ENCODE measurements around the gene HIVEP3. TPM values are rescaled to one million over a fixed set of nuclear protein-coding genes. Genes with fewer than 3 reads are reported as not detected.

The HIVEP3 gene
- total and polyA plus RNA-seq, 2 of the 13 experiments (the other 11 are each of a cell fraction or from before 2014, with no cell fraction given), result 0.05 TPM; not detected in 1

GRCh38 chr1:41466146-41466545 is 452.6 kb downstream of the HIVEP3 start:
- CTCF ChIA-PET (ENCODE audit: low intra/inter-chr PET ratio, low total read pairs), result no interaction called here
- BruUV-seq (replicated peaks), result no TSS peak

GRCh38 chr1:41465741-41466140 is 453.0 kb downstream of the HIVEP3 start:
- ChIA-PET POLR2A (no interaction called here), CTCF (ENCODE audit: low intra/inter-chr PET ratio, low total read pairs) (no interaction called here)
- H3K4me1 ChIP-seq (ENCODE audit: insufficient read depth, low read length), result peaks cover 14% of the 10 kb centered on the region
- FAIRE-seq (no peak), DNase-seq (ENCODE audit: low spot score) (no peak), ATAC-seq (no peak)
- no peak overlapping the region for H3K9ac ChIP-seq (ENCODE audit: insufficient read depth, low read depth, low read length)
- no TSS peak for BruUV-seq (replicated peaks)
- WGBS (ENCODE audit: low lambda C conversion rate), result 89% methylated on average over 1 of the region's 1 CpG
- intact Hi-C loops (cut with micrococcal nuclease; ENCODE audit: unreplicated experiment), result no loop called here
- H3K4me2 ChIP-seq (ENCODE audit: low read depth, low read length), result no peak overlapping the region
- H3K36me3 ChIP-seq (replicated peaks in 1 of 2; ENCODE audit: control insufficient read depth in 1 of 2, insufficient read depth in 2 of 2, low read length in 2 of 2), result no peaks in the 10 kb centered on the region
- no peak overlapping the region for H3K4me3 ChIP-seq (replicated peaks in 1 of 3; ENCODE audit: insufficient read depth in 1 of 3, low read depth in 2 of 3, low read length in 3 of 3)
- 0 out of 5 replicates have a peak, but pooled peaks cover 0 to 2% of the 10 kb centered on the region in 2 experiments for H3K27me3 ChIP-seq (ENCODE audit: control insufficient read depth in 1 of 2, insufficient read depth in 2 of 2, low read length in 2 of 2)
- H4K20me1 ChIP-seq (ENCODE audit: insufficient read depth, low read length), result no peaks in the 10 kb centered on the region
- no peaks in the 10 kb centered on the region for H3K79me2 ChIP-seq (ENCODE audit: insufficient read depth, low read length)
- no peak overlapping the region for H2AFZ ChIP-seq (ENCODE audit: low read length)
- H3K9me3 ChIP-seq (ENCODE audit: low read length), result no peaks in the 10 kb centered on the region
- in situ Hi-C loops (cut with HindIII; ENCODE audit: extremely low pct_ligation_motif_present, low pct_unique_long_range_greater_than_20kb), result no loop called here
- no peak overlapping the region for H3K27ac ChIP-seq (ENCODE audit: extremely low read length, insufficient read depth, low read length)
- TF ChIP-seq ZFP90 (CRISPR knock-in tag; IDR thresholded peaks at IDR 0.05; ENCODE audit: borderline replicate concordance) (no peak), RFX5 (IDR thresholded peaks at IDR 0.05; ENCODE audit: low read depth, low read length) (no peak), LCORL (IDR thresholded peaks at IDR 0.05) (no peak), LCORL (CRISPR knock-in tag; IDR thresholded peaks at IDR 0.05) (no peak), STAG1 (CRISPR knock-in tag; IDR thresholded peaks at IDR 0.05) (no peak), ARID3A (IDR thresholded peaks at IDR 0.05; ENCODE audit: low read depth, low read length) (no peak), HDAC1 (CRISPR knock-in tag; IDR thresholded peaks at IDR 0.05) (no peak), ZNF343 (CRISPR knock-in tag; IDR thresholded peaks at IDR 0.05) (no peak), GFI1 (CRISPR knock-in tag; IDR thresholded peaks at IDR 0.05; ENCODE audit: borderline replicate concordance) (no peak), ZFP1 (CRISPR knock-in tag; IDR thresholded peaks at IDR 0.05) (no peak), ZNF891 (CRISPR knock-in tag; IDR thresholded peaks at IDR 0.05) (no peak)

More at GRCh38 chr1:41466146-41466545, 452.6 kb downstream of the HIVEP3 start:
- no peak overlapping the region for H3K4me2 ChIP-seq (ENCODE audit: low read depth, low read length)
- H3K4me1 ChIP-seq (ENCODE audit: insufficient read depth, low read length), result peaks cover 14% of the 10 kb centered on the region
- H2AFZ ChIP-seq (ENCODE audit: low read length), result no peak overlapping the region
- H3K27me3 ChIP-seq (ENCODE audit: control insufficient read depth in 1 of 2, insufficient read depth in 2 of 2, low read length in 2 of 2), result 0 out of 5 replicates have a peak, but pooled peaks cover 0 to 2% of the 10 kb centered on the region in 2 experiments
- H3K9ac ChIP-seq (ENCODE audit: insufficient read depth, low read depth, low read length), result no peak overlapping the region
- DNase-seq (ENCODE audit: low spot score), result no peak
- no peak overlapping the region for H3K4me3 ChIP-seq (replicated peaks in 1 of 3; ENCODE audit: insufficient read depth in 1 of 3, low read depth in 2 of 3, low read length in 3 of 3)
- ATAC-seq, result no peak
- whole genome bisulfite sequencing (ENCODE audit: low lambda C conversion rate), result 0% methylated on average over 1 of the region's 5 CpGs
- POLR2A ChIA-PET, result no interaction called here
- no peak overlapping the region for H3K27ac ChIP-seq (ENCODE audit: extremely low read length, insufficient read depth, low read length)
- no peaks in the 10 kb centered on the region for H3K9me3 ChIP-seq (ENCODE audit: low read length)
- FAIRE-seq, result no peak
- H3K79me2 ChIP-seq (ENCODE audit: insufficient read depth, low read length), result no peaks in the 10 kb centered on the region
- in situ Hi-C loops (cut with HindIII; ENCODE audit: extremely low pct_ligation_motif_present, low pct_unique_long_range_greater_than_20kb), result no loop called here
- no peaks in the 10 kb centered on the region for H3K36me3 ChIP-seq (replicated peaks in 1 of 2; ENCODE audit: control insufficient read depth in 1 of 2, insufficient read depth in 2 of 2, low read length in 2 of 2)
- H4K20me1 ChIP-seq (ENCODE audit: insufficient read depth, low read length), result no peaks in the 10 kb centered on the region
- intact Hi-C loops (cut with micrococcal nuclease; ENCODE audit: unreplicated experiment), result no loop called here
- no peak for TF ChIP-seq TCF7 (IDR thresholded peaks at IDR 0.05; ENCODE audit: low read depth)
- TF ChIP-seq TIGD3 (CRISPR knock-in tag; IDR thresholded peaks at IDR 0.05; ENCODE audit: borderline replicate concordance), result no peak
- no peak for TF ChIP-seq ZFAT (CRISPR knock-in tag; conservative IDR thresholded peaks at IDR 0.05)
- no peak for TF ChIP-seq ZNF292 (CRISPR knock-in tag; IDR thresholded peaks at IDR 0.05; ENCODE audit: borderline replicate concordance, low read depth)
- TF ChIP-seq KMT2A (CRISPR knock-in tag; IDR thresholded peaks at IDR 0.05), result no peak
- no peak for TF ChIP-seq ZBTB3 (CRISPR knock-in tag; IDR thresholded peaks at IDR 0.05; ENCODE audit: borderline replicate concordance, low read depth)
- TF ChIP-seq MYC (CRISPR knock-in tag; IDR thresholded peaks at IDR 0.05; ENCODE audit: borderline replicate concordance), result no peak
- TF ChIP-seq RELA (CRISPR knock-in tag; IDR thresholded peaks at IDR 0.05), result no peak
- TF ChIP-seq GABPB1 (CRISPR knock-in tag; IDR thresholded peaks at IDR 0.05), result no peak

Measured in HepG2 (cell line).